Breast epithelium (tissue), 3 donors: ENCODE measurements around the gene HEXIM2.

ENCODE experiments used
- POLR2A ChIP-seq: fragments of 450-650 bp; IDR thresholded peaks from one replicate; pipeline ENCODE4 v1.6.1; 2016; ENCODE audit warnings: antibody characterized with exemption, mild to moderate bottlenecking, moderate library complexity
- POLR2AphosphoS5 ChIP-seq, 3 donors: sonication (generic); formaldehyde crosslinking; IDR thresholded peaks; one replicate each; pipeline ENCODE4 v1.6.1; 2017; ENCODE audit warnings: antibody characterized with exemption in 3 of 3
- TF ChIP-seq, protein P1 (sequence below), 3 donors: fragments of 450-650 bp; IDR thresholded peaks; one replicate each; pipeline ENCODE4 v1.5.1; 2016 to 2017; ENCODE audit warnings: antibody characterized with exemption in 3 of 3, mild to moderate bottlenecking in 3 of 3, moderate library complexity in 3 of 3

DNA sequence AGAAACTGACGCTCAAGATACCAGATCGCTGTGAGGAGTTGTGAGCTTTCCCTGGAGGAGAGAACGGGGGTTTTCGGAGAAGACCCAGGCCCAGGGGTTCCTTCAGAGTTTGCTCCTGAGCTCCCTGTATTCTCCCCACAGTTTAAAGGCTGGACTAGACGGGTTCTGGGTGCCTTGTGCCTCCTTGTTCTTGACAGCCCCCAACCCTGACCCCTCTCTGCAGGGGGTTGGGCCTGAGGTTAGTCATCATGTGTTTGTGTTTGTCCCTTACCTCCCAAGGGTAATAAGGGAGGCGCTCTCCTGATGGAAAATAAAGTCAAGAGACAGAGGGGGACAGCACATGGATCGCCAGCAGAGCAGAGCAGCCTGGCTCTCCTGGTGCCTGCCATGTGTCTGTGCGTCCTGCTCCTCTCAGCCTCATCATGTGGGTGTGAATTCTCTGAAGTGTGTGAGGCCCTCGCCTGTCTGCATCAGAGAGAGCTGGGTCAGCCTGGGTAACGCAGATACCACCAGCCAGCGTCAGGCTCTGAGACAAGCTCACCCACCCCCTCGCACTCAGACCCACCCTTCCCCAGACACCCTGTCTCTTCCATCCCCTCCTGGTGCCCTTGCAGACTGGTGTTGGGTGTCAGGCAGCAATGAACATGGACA is 8.7 kb downstream of the HEXIM2 start:
- TF ChIP-seq, protein P1, sequence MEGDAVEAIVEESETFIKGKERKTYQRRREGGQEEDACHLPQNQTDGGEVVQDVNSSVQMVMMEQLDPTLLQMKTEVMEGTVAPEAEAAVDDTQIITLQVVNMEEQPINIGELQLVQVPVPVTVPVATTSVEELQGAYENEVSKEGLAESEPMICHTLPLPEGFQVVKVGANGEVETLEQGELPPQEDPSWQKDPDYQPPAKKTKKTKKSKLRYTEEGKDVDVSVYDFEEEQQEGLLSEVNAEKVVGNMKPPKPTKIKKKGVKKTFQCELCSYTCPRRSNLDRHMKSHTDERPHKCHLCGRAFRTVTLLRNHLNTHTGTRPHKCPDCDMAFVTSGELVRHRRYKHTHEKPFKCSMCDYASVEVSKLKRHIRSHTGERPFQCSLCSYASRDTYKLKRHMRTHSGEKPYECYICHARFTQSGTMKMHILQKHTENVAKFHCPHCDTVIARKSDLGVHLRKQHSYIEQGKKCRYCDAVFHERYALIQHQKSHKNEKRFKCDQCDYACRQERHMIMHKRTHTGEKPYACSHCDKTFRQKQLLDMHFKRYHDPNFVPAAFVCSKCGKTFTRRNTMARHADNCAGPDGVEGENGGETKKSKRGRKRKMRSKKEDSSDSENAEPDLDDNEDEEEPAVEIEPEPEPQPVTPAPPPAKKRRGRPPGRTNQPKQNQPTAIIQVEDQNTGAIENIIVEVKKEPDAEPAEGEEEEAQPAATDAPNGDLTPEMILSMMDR (IDR thresholded peaks at IDR 0.05), result no peak
- no peak for TF ChIP-seq POLR2A
- TF ChIP-seq POLR2AphosphoS5 (IDR thresholded peaks at IDR 0.05), result no peak
